Mesendoderm (in vitro differentiated cells): Measurements from ENCODE around the gene IRGQ.

Experiments
- DNase-seq: peaks from one replicate; pipeline ENCODE4 v3.0.0; 2013
- H2AK5ac ChIP-seq: 2 replicates; pipeline ENCODE4 v1.6.1; 2013; ENCODE audit warnings: low read length, inconsistent platforms
- H2BK120ac ChIP-seq: 2 replicates; pipeline ENCODE4 v1.6.1; 2013; ENCODE audit warnings: low read depth, mild to moderate bottlenecking, low read length, moderate library complexity, mixed read lengths
- H2BK15ac ChIP-seq: replicated peaks from 2 replicates; pipeline ENCODE4 v1.6.1; 2013; ENCODE audit warnings: low read depth, mild to moderate bottlenecking, moderate library complexity
- H2BK5ac ChIP-seq: 2 replicates; pipeline ENCODE4 v1.6.1; 2013; ENCODE audit warnings: low read length, inconsistent platforms
- H3K18ac ChIP-seq: 2 replicates; pipeline ENCODE4 v1.6.1; 2013; ENCODE audit warnings: mild to moderate bottlenecking, low read length, mixed read lengths
- H3K23ac ChIP-seq: one replicate; pipeline ENCODE4 v1.6.1; 2013; ENCODE audit warnings: low read length
- H3K27ac ChIP-seq: 2 replicates; pipeline ENCODE4 v1.5.1; 2013; ENCODE audit warnings: low read depth, mild to moderate bottlenecking, inconsistent platforms, low read length, moderate library complexity
- H3K27me3 ChIP-seq: 2 replicates; pipeline ENCODE4 v1.6.1; 2013; ENCODE audit warnings: low read length, control low read depth, mild to moderate bottlenecking, inconsistent platforms; ENCODE audit not compliant: insufficient read depth, poor library complexity
- H3K36me3 ChIP-seq: 2 replicates; pipeline ENCODE4 v1.6.1; 2013; ENCODE audit warnings: low read length, inconsistent platforms; ENCODE audit not compliant: control insufficient read depth, insufficient read depth
- H3K4ac ChIP-seq: one replicate; pipeline ENCODE4 v1.6.1; 2013; ENCODE audit warnings: low read depth, mild to moderate bottlenecking, low read length, moderate library complexity
- H3K4me1 ChIP-seq: 2 replicates; pipeline ENCODE4 v1.6.1; 2013; ENCODE audit warnings: low read depth, low read length, inconsistent platforms; ENCODE audit not compliant: control insufficient read depth
- H3K4me2 ChIP-seq: 2 replicates; pipeline ENCODE4 v1.6.1; 2013; ENCODE audit warnings: low read length
- H3K4me3 ChIP-seq: 2 replicates; pipeline ENCODE4 v1.5.1; 2013; ENCODE audit warnings: mild to moderate bottlenecking, low read length
- H3K56ac ChIP-seq: one replicate; pipeline ENCODE4 v1.6.1; 2013; ENCODE audit warnings: low read length
- H3K79me1 ChIP-seq: 2 replicates; pipeline ENCODE4 v1.6.1; 2013; ENCODE audit warnings: low read length, inconsistent platforms
- H3K79me2 ChIP-seq: 2 replicates; pipeline ENCODE4 v1.6.1; 2013; ENCODE audit warnings: mild to moderate bottlenecking, low read length; ENCODE audit not compliant: control insufficient read depth, insufficient read depth
- H3K9ac ChIP-seq: 2 replicates; pipeline ENCODE4 v1.6.1; 2013; ENCODE audit warnings: low read length, inconsistent platforms
- H4K5ac ChIP-seq: one replicate; pipeline ENCODE4 v1.6.1; 2013; ENCODE audit warnings: low read length
- H4K8ac ChIP-seq: one replicate; pipeline ENCODE4 v1.6.1; 2013; ENCODE audit warnings: low read depth, mild to moderate bottlenecking, control low read depth, low read length, moderate library complexity
- WGBS: extraction: QIAGEN DNeasy Blood & Tissue Kit; methylation state at CpG from one replicate; pipeline ENCODE4 v1.1.7; 2013; ENCODE audit warnings: low lambda C conversion rate, missing lambda C conversion rate; ENCODE audit not compliant: insufficient coverage; ENCODE audit errors: extremely low coverage; 5-methylcytosine and 5-hydroxymethylcytosine counted together

Gene IRGQ

GRCh38 chr19:43628646-43629326 lies 32.9 kb upstream of the IRGQ start:
- H3K23ac ChIP-seq: no peak overlapping the region
- no peak overlapping the region for H2BK5ac ChIP-seq
- no peak overlapping the region for H3K56ac ChIP-seq
- no peaks in the 10 kb centered on the region for H3K36me3 ChIP-seq
- no peaks in the 10 kb centered on the region for H3K79me1 ChIP-seq
- H3K27ac ChIP-seq: no peak overlapping the region
- H3K4ac ChIP-seq: no peak overlapping the region
- H2AK5ac ChIP-seq: no peak overlapping the region
- no peak overlapping the region for H3K4me3 ChIP-seq
- no peaks in the 10 kb centered on the region for H3K79me2 ChIP-seq
- H3K9ac ChIP-seq: no peak overlapping the region
- no CpG with 5 or more reads among the region's 3 CpGs for WGBS
- H3K4me2 ChIP-seq: no peak overlapping the region
- no peak overlapping the region for H2BK15ac ChIP-seq
- H3K4me1 ChIP-seq: no peaks in the 10 kb centered on the region
- no peaks in the 10 kb centered on the region for H3K27me3 ChIP-seq
- no peak for DNase-seq
- no peak overlapping the region for H2BK120ac ChIP-seq
- no peak overlapping the region for H4K5ac ChIP-seq
- H3K18ac ChIP-seq: no peak overlapping the region
- H4K8ac ChIP-seq: no peak overlapping the region

GRCh38 chr19:43626838-43627237 lies 30.9 kb upstream of the IRGQ start:
- no CpG with 5 or more reads among the region's 17 CpGs for WGBS

GRCh38 chr19:43625918-43626579 lies 30.1 kb upstream of the IRGQ start:
- Histone ChIP-seq H3K79me2 (no peaks in the 10 kb centered on the region), H3K27me3 (no peaks in the 10 kb centered on the region), H3K27ac (no peak overlapping the region), H3K23ac (no peak overlapping the region), H3K36me3 (no peaks in the 10 kb centered on the region), H2AK5ac (no peak overlapping the region), H3K9ac (no peak overlapping the region), H2BK5ac (no peak overlapping the region), H3K4me2 (no peak overlapping the region), H2BK120ac (no peak overlapping the region), H3K18ac (no peak overlapping the region), H3K79me1 (no peaks in the 10 kb centered on the region), H3K56ac (peak overlapping the region; percentile 38), H3K4ac (no peak overlapping the region), H4K5ac (no peak overlapping the region), H2BK15ac (no peak overlapping the region), H4K8ac (no peak overlapping the region), H3K4me3 (no peak overlapping the region), H3K4me1 (no peaks in the 10 kb centered on the region)
- DNase-seq: peak; percentile 57
- WGBS: no CpG with 5 or more reads among the region's 32 CpGs

More at GRCh38 chr19:43626838-43627237, 30.9 kb upstream of the IRGQ start:
- Histone ChIP-seq H4K5ac (no peak overlapping the region), H2BK5ac (no peak overlapping the region), H3K9ac (no peak overlapping the region), H3K4ac (no peak overlapping the region), H2BK15ac (no peak overlapping the region), H3K23ac (no peak overlapping the region), H2AK5ac (no peak overlapping the region), H3K79me1 (no peaks in the 10 kb centered on the region), H3K56ac (no peak overlapping the region), H3K4me3 (no peak overlapping the region), H4K8ac (no peak overlapping the region), H3K36me3 (no peaks in the 10 kb centered on the region), H3K27ac (no peak overlapping the region), H3K4me1 (no peaks in the 10 kb centered on the region), H2BK120ac (no peak overlapping the region), H3K4me2 (no peak overlapping the region), H3K18ac (no peak overlapping the region), H3K79me2 (no peaks in the 10 kb centered on the region), H3K27me3 (no peaks in the 10 kb centered on the region)
- no peak for DNase-seq

GRCh38 chr19:43624933-43625332 lies 29.0 kb upstream of the IRGQ start:
- no peak overlapping the region for H2BK15ac ChIP-seq
- no peak overlapping the region for H2BK5ac ChIP-seq
- no peak overlapping the region for H3K4me3 ChIP-seq
- H3K56ac ChIP-seq: peak overlapping the region; percentile 17
- no peaks in the 10 kb centered on the region for H3K79me1 ChIP-seq
- H3K23ac ChIP-seq: no peak overlapping the region
- no peak overlapping the region for H3K4me2 ChIP-seq
- WGBS: no CpG with 5 or more reads among the region's 30 CpGs
- no peak overlapping the region for H2AK5ac ChIP-seq
- DNase-seq: peak; percentile 94
- H3K4me1 ChIP-seq: no peaks in the 10 kb centered on the region
- H3K18ac ChIP-seq: no peak overlapping the region
- no peaks in the 10 kb centered on the region for H3K79me2 ChIP-seq
- no peak overlapping the region for H3K27ac ChIP-seq
- no peak overlapping the region for H4K8ac ChIP-seq
- H3K4ac ChIP-seq: no peak overlapping the region
- no peak overlapping the region for H3K9ac ChIP-seq
- H2BK120ac ChIP-seq: no peak overlapping the region
- H3K36me3 ChIP-seq: no peaks in the 10 kb centered on the region
- no peak overlapping the region for H4K5ac ChIP-seq
- H3K27me3 ChIP-seq: no peaks in the 10 kb centered on the region

- Histone ChIP-seq H3K4me1 (no peaks in the 10 kb centered on the region), H2BK15ac (no peak overlapping the region), H2BK5ac (no peak overlapping the region), H3K27ac (no peak overlapping the region), H4K8ac (no peak overlapping the region), H3K18ac (no peak overlapping the region), H3K79me2 (no peaks in the 10 kb centered on the region), H4K5ac (no peak overlapping the region), H3K56ac (no peak overlapping the region), H3K23ac (no peak overlapping the region), H3K36me3 (no peaks in the 10 kb centered on the region), H3K4me3 (no peak overlapping the region), H3K27me3 (no peaks in the 10 kb centered on the region), H2AK5ac (no peak overlapping the region), H3K4ac (no peak overlapping the region), H3K79me1 (no peaks in the 10 kb centered on the region), H3K4me2 (no peak overlapping the region), H2BK120ac (no peak overlapping the region), H3K9ac (no peak overlapping the region)
- no CpG with 5 or more reads among the region's 35 CpGs for WGBS
- DNase-seq: peak; percentile 42
These were observed 28.1 kb upstream of the IRGQ start for GRCh38 chr19:43623889-43624670.
